Urothelium cell line (cell line): Measurements from ENCODE around the gene ME3.
"Not testable (repeated sequence)": the region's sequence is repeated elsewhere in the genome, so short reads cannot be mapped to it uniquely, and the experiment has no call there.

ENCODE experiments used
- DNase-seq: peaks from one replicate; pipeline ENCODE4 v3.0.0; 2011; ENCODE audit warnings: low spot score, mixed read lengths
- FAIRE-seq: peaks from 2 replicates; lab custom pipeline; 2011; peaks lifted over from hg19 to GRCh38; lab: Jason Lieb, UNC

ME3 gene

GRCh38 chr11:86666193-86666592 lies 6.2 kb downstream of the ME3 start:
- DNase-seq = no peak
- no peak for FAIRE-seq

DNA sequence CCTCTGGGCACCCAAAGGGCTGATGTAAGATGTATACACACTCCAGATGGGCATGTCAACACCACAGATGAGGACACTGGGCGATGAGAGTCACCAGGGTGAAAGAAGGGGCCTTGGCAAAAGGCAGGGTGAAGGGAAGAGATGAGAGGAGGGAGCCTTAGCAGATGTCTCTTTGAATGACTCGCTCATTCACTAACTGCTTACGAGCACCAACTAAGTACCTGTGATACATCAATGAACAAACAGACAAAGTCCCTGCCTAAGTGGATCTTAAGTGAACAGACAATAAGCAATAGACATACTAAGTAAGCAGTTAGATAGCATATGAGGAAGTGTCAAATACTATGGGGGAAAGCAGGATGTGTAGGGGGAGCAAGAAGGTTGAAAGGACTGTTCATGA lies 7.5 kb downstream of the ME3 start:
- DNase-seq (no peak), FAIRE-seq (no peak)

GRCh38 chr11:86663761-86664160 lies 8.7 kb downstream of the ME3 start:
- no peak for DNase-seq
- FAIRE-seq = no peak

- FAIRE-seq (no peak), DNase-seq (no peak)
Measured at GRCh38 chr11:86663291-86663690, 9.1 kb downstream of the ME3 start.

DNA sequence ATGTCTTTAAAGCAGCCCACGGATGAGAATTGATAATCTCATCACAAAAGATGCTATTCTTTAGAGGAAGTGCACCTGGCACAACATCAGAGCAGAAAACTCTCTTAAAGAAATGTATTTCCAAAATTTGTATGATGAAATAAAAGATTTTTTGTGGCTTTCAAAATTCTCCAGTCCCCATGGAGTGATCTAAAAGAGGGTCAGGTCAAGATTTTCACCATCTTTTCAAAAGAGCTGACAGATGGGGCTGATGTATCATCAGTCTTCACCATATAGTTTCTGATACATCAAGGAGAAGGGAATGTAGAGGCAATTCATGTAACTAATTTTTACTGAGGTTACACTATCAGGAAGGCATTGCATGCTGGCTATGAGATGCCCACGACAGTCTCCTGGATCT lies 11.7 kb downstream of the ME3 start:
- FAIRE-seq (no peak), DNase-seq (no peak)

DNA sequence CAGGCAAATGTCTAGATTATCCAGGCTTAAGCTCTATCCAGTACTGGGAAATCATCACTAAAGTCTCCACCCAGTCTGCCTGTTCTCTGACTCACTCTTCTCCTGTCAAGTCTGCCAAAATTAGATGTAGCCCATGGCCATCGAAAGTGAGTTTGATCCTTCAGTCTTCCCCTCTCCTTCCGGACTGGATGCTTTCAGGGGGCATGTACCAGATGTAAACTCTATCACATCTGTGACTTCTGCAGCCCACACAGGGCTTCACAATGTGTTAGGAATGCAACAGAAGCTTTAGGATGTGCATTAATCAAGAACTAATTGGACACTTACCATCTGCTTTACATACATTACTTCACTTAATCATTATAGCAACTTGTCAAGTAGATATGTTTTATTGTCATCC lies 12.3 kb downstream of the ME3 start:
- DNase-seq = no peak
- FAIRE-seq = no peak

DNA sequence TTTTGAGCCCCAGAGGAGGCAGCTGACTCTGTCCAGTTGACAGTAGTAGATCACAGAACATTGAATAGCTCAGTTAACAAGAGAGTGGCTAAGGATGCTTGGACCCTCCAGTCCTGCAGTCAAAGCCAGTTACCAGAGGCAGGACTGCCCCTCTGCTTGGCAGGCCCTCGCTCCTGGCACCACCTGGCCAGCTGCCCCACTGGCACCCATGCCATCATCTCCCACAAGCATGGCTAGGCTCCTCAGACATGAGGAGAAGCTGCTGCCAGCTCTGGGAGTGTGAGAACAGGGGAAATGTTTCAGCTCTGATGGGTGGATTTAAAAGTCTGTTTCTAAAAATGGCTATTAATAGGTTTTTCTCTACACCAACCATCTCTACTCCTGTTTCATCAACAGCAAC lies 13.9 kb downstream of the ME3 start:
- no peak for FAIRE-seq
- no peak for DNase-seq

DNA sequence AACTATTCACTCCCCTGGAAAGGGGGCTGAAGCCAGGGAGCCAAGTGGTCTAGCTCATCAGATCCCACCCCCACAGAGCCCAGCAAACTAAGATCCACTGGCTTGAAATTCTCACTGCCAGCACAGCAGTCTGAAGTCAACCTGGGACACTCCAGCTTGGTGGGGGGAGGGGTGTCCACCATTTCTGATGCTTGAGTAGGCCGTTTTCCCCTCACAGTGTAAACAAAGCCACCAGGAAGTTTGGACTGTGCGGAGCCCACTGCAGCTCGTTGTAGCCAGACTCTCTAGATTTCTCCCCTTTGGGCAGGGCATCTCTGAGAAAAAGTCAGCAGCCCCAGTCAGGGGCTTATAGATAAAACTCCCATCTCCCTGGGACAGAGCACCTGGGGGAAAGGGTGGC lies 27.2 kb downstream of the ME3 start:
- not testable (repeated sequence) for FAIRE-seq, DNase-seq

- DNase-seq = no peak
Measured at GRCh38 chr11:86644291-86644690, 28.1 kb downstream of the ME3 start.

DNA sequence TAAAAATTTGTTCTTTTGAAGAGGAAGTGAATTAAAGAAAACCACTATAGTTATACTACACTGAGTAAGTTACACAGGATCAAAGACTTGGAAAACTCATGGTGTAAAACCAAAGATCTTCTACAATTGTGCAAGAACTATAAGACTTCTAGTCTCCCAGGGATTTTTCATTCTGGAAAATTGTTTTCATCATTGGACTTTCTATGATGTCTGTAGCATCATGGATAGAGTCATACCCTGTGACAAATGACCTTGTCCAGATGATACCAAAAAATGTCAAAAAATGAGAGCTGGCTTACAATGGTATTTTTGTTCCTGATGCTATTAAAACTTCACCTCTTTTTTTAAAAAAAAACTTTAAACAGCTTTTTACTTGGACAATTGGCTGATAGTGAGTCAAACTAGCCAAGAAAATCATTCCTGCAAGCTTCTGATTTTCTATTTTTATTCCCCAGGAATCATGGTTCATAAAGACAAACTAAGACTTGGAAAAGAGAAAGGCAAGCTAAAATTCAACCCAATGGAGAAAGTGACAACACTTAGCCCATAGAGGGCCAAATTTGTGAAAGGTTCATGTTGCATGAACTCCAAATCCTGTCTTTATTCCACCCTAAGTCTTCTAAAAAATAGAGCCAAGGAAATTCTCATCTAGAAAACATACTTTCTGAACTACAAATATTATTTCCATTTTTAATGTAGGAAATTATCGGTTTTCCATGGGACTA lies 30.7 kb downstream of the ME3 start:
- FAIRE-seq = no peak

More at GRCh38 chr11:86644291-86644690, 28.1 kb downstream of the ME3 start:
- FAIRE-seq = no peak

DNA sequence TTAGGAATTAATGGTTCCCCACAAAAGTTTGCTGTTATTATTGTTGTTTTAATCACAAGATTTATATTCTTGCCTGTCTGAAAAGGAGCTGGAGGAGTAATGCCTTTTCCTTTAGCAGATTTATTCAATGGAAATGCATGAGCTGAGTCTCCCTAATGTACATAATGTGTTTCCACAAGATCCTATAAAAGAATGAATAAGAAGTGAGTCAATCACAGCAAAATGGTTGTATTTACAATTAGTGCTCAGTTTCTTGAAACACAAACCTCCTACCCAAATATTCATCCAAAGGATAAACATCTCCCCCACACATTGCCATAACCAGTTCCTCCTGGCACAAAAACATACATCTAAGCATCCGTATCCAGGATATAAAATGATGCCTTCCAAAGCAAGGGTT lies 33.3 kb downstream of the ME3 start:
- FAIRE-seq (no peak), DNase-seq (no peak)

More for the DNA sequence above, 30.7 kb downstream of the ME3 start:
- DNase-seq = no peak

- FAIRE-seq = no peak
- DNase-seq = no peak
Measured at GRCh38 chr11:86638673-86639072, 33.7 kb downstream of the ME3 start.

DNA sequence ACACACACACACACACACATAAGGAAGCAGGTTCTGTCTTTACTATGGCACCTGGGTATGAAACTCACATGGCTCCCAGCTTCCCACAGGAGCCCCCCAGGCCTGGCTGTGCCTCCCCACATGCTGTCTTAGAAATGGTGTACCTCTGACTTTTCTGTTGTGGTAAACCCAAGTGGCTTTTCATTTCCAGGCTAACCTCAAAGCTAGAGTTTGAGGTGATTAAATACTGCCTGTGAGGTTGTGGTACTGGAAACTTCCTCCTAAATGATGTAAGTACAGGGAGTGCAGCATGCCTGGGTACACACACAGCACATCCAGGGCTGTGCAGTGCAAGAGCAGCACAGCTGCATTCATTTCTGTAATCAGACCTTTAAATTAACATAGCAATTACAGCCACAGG lies 34.4 kb downstream of the ME3 start:
- DNase-seq = no peak
- no peak for FAIRE-seq

DNA sequence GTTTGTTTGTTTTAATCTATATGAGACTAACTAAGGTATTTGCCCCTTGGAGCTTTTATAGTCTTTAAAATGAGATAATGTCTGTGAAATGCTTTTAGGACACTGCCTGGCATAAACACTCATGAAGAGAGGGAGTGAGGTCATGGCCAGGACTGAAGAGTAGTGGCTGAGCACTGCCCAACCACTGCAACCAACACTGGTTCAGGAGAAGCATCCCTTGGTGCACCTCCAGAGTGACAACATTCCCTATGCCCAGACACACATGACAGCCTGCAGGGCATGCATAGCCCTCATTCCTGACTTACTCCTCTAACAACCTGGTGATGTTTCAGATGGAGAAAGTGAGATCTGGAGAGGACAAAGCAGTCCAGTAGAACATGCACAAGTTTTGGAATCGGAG lies 36.1 kb downstream of the ME3 start:
- FAIRE-seq (no peak), DNase-seq (no peak)

- peak; percentile 95 for DNase-seq
- peak; percentile 93 for FAIRE-seq
Measured at GRCh38 chr11:86632499-86633269, 39.7 kb downstream of the ME3 start.

DNA sequence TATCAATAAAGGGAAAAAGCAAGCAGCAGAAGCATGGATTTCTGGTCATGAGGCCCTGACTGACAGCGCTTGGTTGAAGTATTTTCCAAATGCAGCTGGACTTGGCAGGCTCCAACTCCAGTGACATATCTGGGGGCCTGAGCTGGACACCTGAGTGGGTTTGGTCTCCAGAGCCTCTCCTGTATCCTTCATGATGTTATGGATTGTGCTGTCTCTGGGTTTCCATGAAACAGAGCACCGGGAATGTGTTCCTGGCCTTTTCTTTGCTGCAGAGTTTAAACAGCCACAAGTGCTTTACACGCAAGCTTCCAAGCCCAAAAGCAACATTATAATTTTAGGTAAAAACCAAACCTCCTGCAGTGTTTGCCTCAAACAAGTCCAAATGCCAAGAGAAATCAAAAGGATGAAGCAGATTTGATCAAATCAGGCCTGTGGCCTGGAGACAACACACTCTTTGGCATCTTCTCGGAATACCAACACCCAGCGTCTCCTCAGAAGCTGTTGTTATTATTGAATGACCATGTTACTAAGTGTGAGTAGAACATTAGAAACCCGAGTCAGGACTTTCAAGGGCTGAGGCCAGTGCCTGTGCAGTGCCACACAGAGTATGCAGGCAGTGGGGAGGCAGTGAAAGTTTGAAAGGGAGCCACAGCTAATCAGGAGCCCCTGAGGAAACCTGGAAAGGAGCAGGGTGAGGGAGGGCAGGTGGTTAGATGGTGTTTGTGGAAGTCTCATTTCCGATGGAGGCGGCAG lies 42.0 kb downstream of the ME3 start:
- FAIRE-seq = no peak
- no peak for DNase-seq

DNA sequence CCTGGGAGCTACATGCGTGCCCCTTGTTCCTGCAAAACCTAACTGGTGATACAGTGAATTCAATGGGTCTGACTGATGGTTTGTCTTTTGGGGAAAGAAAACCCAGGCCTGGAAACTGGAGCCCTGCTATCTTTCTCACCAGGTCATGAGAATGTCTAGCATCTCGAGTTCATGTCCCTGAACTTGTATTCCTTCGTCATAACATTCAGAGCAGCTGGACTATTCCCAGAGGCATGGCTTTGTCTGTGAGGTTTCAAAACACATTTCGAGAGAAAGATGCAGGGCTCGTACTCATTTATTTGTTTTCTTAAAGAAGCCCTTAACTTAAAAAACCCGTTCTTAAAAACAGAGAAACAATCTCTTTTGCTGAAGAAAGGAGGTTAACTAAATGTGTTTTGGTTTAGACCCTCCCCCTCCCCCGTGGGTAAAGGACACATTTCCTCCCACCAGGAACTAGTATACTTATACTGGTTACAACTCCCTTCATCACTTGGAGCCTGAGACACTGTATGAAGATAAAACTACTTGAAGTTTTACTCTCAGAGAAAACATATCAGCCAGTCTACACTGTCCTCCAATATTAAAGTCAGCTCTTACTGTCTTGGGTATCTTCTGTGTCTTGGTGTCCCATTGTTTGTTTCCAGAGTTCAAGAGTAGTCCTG lies 43.2 kb downstream of the ME3 start:
- DNase-seq (no peak), FAIRE-seq (no peak)

DNA sequence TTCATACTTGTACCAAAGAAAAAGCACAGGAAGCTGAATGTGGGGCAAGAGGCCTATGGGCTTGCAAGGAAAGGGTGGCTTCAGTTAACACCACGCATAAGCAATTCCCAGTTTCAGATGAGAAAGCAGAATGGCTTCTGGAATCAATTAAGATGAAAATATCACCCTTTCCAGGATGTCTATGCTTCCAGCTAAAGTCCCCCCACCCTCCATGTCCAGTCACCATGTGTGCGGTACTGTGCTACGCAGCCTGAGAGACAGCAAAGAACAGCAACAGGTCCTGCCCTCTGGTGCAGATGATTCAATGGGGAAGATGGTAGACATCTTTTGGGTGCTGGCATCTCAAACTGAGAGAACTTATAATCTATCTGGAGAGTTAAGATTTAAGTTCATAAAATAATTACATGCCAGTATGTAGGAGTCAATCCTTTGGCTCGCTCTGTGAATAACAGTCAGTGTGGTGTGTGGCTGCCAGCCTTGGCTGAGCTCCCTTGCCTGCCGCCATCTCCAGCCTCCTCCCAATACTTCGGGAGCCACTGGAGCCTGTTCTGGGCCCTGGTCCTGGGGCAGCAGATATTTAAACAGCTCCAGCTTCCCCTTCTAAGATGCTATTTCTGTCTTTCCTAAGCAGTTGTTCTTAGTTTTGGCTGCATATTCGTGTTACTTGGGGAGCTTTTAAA lies 44.5 kb downstream of the ME3 start:
- FAIRE-seq = no peak
- DNase-seq = no peak

- no peak for DNase-seq
- FAIRE-seq = no peak
Measured at GRCh38 chr11:86625981-86626380, 46.4 kb downstream of the ME3 start.

DNA sequence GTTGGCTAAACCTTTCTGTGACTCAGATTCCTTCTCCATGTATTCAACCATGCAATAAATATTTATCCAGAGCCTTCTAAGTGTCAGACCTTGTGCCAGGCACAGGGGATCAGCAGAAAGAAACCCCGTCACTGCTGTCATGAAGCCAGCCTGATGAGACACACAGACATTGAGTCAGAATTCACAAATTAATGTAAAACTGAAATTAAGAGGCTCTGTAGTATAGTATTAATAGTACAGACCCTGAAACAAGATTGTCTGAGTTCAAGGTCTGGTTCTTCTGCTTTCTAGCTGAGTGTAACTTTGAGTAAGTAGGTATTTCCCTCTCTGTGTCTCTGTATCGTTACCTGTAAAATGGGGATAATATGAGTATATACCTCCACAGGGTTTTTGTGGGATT lies 46.9 kb downstream of the ME3 start:
- FAIRE-seq = no peak

DNA sequence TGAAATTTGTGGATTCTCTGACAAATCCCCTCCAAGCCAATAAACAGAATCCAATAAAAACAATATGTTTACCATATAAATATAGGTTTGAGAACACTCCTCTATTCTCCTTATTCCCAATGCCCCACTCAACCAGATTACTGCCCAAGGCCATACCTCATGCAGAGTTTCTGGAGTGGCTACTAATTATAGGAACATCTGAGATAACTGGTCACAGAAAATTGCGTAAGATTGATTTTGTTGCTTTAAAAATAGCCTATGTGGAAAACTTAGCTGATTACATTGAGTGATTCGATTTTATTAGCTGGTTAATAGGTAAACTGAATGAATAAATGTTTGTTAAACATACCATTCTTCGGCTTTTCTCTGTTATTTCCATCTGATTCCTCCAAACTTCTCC lies 48.0 kb downstream of the ME3 start:
- DNase-seq (no peak), FAIRE-seq (no peak)

More for the DNA sequence above, 46.9 kb downstream of the ME3 start:
- no peak for DNase-seq
